ENCODE data around the gene ZNF708.

- TF ChIP-seq, protein P1, sequence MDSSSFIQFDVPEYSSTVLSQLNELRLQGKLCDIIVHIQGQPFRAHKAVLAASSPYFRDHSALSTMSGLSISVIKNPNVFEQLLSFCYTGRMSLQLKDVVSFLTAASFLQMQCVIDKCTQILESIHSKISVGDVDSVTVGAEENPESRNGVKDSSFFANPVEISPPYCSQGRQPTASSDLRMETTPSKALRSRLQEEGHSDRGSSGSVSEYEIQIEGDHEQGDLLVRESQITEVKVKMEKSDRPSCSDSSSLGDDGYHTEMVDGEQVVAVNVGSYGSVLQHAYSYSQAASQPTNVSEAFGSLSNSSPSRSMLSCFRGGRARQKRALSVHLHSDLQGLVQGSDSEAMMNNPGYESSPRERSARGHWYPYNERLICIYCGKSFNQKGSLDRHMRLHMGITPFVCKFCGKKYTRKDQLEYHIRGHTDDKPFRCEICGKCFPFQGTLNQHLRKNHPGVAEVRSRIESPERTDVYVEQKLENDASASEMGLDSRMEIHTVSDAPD (CRISPR knock-in tag; IDR thresholded peaks at IDR 0.05): no peak
- TF ChIP-seq ETV5 (CRISPR knock-in tag; IDR thresholded peaks at IDR 0.05; ENCODE audit: low read depth) (no peak), MBD2 (IDR thresholded peaks at IDR 0.05; ENCODE audit: borderline replicate concordance, low read depth) (no peak), SP2 (IDR thresholded peaks at IDR 0.05; ENCODE audit: extremely low read depth, low read depth, low read length, poor library complexity, severe bottlenecking) (no peak), KLF1 (tag; IDR thresholded peaks at IDR 0.05) (no peak)
- TF ChIP-seq, protein P2, sequence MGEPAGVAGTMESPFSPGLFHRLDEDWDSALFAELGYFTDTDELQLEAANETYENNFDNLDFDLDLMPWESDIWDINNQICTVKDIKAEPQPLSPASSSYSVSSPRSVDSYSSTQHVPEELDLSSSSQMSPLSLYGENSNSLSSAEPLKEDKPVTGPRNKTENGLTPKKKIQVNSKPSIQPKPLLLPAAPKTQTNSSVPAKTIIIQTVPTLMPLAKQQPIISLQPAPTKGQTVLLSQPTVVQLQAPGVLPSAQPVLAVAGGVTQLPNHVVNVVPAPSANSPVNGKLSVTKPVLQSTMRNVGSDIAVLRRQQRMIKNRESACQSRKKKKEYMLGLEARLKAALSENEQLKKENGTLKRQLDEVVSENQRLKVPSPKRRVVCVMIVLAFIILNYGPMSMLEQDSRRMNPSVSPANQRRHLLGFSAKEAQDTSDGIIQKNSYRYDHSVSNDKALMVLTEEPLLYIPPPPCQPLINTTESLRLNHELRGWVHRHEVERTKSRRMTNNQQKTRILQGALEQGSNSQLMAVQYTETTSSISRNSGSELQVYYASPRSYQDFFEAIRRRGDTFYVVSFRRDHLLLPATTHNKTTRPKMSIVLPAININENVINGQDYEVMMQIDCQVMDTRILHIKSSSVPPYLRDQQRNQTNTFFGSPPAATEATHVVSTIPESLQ (CRISPR knock-in tag; IDR thresholded peaks at IDR 0.05): no peak
Measured at GRCh38 chr19:21260164-21260847, 68.9 kb downstream of the ZNF708 start.

Measured in K562 (cell line).